Activated naive CD8-positive, alpha-beta T cell treated with anti-CD3 and anti-CD28 coated beads, Interleukin-2, amount 50 U/mL, for 16 hours (primary cell): ENCODE measurements around the gene NEMF.
"Not testable (repeated sequence)": the region's sequence is repeated elsewhere in the genome, so short reads cannot be mapped to it uniquely, and the experiment has no call there.

ENCODE experiments used
- DNase-seq: peaks from one replicate; pipeline ENCODE4 v3.0.0-alpha.2; 2020; ENCODE audit warnings: low read depth, low spot score

Gene NEMF

DNA sequence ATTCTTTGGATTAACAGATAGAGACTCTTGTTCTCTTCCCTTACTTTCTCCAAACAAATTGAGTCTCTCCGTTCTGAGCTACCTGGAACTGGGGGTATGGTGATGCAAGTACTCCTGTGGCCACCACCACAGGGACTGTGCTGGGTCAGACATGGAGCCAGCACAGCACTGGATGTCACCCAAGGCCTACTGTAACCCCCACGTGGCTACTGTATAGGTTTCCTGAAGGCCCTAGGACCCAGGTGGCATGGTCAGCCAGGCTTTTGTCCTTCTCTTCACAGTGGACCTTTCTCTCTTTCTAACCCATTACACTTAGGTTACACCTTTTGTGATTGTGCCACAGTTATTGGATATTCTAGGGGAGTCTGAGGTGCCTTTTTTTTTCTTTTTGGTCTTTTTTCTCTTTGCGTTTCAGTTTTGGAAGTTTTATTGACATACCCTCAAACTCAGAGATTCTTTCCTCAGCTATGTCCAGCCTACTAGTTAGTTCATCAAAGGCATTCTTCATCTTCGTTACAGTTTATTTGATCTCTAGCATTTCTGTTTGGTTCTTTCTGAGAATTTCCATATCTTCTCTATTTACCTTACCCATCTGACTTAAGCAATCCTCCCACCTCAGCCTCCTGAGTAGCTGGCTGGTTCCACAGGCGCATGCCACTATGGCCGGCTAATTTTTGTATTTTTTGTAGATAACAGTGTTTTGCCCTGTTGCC is 90.6 kb downstream of the NEMF start:
- no peak for DNase-seq

DNA sequence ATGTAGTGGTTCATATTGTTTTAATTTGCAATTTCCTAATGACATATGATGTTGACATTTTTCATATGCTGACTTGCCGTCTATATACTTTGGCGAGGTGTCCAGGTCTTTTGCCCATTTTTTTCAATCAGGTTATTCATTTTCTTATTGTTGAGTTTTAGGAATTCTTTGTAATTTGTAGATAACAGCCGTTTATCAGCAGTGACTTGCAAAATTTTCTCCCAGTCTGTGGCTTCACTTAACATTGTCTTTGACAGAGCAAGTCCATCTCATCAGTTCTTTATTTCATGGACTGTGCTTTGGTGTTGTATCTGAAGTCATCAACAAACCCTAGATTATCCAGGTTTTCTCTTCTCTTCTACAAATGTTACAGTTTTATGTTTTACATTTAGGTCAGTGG is 97.2 kb downstream of the NEMF start:
- no peak for DNase-seq

GRCh38 chr14:49754570-49755097 is 98.0 kb downstream of the NEMF start:
- no peak for DNase-seq

DNA sequence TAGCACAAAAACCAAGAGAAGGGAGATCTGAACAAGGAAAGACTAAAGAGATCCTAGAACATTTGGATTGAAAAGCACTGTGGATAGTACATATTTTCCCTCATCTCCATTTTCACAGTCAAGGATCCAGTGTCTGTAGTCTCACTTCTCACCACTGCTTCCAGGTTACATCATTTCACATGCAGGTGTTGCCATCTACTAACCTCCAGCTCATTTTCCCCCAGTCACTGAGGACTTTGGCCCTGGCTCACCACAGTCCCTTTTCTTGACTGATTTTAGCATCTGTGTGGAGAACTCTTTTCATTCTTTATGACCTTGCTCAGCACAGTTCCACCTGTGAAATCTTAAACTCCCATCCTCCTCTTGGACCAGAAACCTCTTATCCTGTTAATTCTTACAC is 106.1 kb downstream of the NEMF start:
- not testable (repeated sequence) for DNase-seq

GRCh38 chr14:49745191-49745590 is 107.4 kb downstream of the NEMF start:
- no peak for DNase-seq

DNA sequence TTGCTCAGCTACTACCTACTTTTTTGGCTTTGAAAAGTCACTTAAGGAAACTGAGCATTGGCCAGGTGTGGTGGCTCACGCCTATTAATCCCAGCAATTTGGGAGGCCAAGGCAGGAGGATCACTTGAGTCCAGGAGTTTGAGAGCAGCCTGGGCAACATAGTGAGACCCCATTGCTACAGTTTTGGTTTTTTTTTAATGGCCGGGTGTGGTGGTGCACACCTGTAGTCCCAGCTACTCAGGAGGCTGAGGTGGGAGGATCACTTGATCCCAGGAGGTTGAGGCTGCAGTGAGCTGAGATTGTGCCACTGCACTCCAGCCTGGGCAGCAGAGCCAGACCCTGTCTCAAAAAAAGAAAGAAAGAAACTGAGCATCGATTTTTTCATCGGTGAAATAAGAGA is 116.9 kb downstream of the NEMF start:
- DNase-seq = not testable (repeated sequence)

DNA sequence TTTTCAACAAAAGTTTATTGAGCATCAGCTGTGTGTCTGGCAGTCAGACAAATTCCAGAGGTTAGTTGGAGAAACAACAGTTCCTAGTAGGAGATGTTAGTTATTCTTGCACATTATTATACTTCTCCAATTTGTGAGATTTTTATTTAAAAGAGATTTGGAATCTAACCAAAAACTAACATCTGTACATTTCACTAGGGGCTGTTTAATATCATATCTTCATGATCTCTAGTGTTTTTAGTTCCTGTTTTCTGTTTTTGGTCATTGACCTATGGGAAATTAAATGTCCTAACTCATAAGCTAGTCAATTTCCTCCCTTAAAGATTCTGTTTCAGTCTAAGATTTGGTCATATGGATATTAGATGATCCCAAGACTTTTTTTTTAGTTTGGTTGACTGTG is 118.8 kb downstream of the NEMF start:
- DNase-seq = no peak

- no peak for DNase-seq
Observed at GRCh38 chr14:49732896-49733295, 119.7 kb downstream of the NEMF start.
